Adrenal gland (tissue), 12 donors: ENCODE results near the gene SEPTIN12. TPM values are rescaled to one million over a fixed set of nuclear protein-coding genes. Genes with fewer than 3 reads are reported as not detected.

Source experiments
- DNase-seq, 7 donors: peaks; one replicate each; pipeline ENCODE4 v3.0.0-alpha.2; 2019 to 2020
- H3K27ac ChIP-seq, 5 donors: fragments of 200-600 bp; sonication (generic) in 4 of 5; 1 replicate in 3 of 5; 2 replicates in 2 of 5; pipeline versions ENCODE4 v1.5.1 to v1.8.0; 2016 to 2020; ENCODE audit warnings: mild to moderate bottlenecking in 1 of 5
- H3K27me3 ChIP-seq: fragments of 200-600 bp; 2 replicates; pipeline ENCODE4 v1.8.0; 2021
- H3K36me3 ChIP-seq, 2 donors: fragments of 200-600 bp; replicated peaks in 1 of 2; 1 replicate in 1 of 2; 2 replicates in 1 of 2; pipeline versions ENCODE4 v1.5.1 to v1.8.0; 2018 to 2022
- H3K4me1 ChIP-seq, 2 donors: fragments of 200-600 bp; replicated peaks in 1 of 2; 1 replicate in 1 of 2; 2 replicates in 1 of 2; pipeline versions ENCODE4 v1.5.1 to v1.8.0; 2018 to 2021
- H3K4me3 ChIP-seq, 4 donors: fragments of 200-600 bp; sonication (generic) in 3 of 4; one replicate each; pipeline ENCODE4 v1.5.1; 2016 to 2018
- H3K9me3 ChIP-seq, 3 donors: fragments of 200-600 bp; sonication (generic) in 1 of 3; replicated peaks in 1 of 3; 1 replicate in 2 of 3; 2 replicates in 1 of 3; pipeline versions ENCODE4 v1.5.1 to v1.8.0; 2016 to 2021
- CTCF ChIP-seq, 6 experiments: fragments of 450-650 bp in 4 of 6; fragments of 200-600 bp in 2 of 6; sonication (generic) in 1 of 6; IDR thresholded peaks; 1 replicate in 5 of 6; 2 replicates in 1 of 6; pipeline versions ENCODE4 v1.5.1 to v1.8.0; 2016 to 2021; ENCODE audit warnings: antibody characterized with exemption in 6 of 6, mild to moderate bottlenecking in 2 of 6, moderate library complexity in 1 of 6
- POLR2A ChIP-seq, 2 donors: fragments of 450-650 bp; IDR thresholded peaks; one replicate each; pipeline ENCODE4 v1.6.1; 2017; ENCODE audit warnings: antibody characterized with exemption in 2 of 2, mild to moderate bottlenecking in 2 of 2, moderate library complexity in 1 of 2
- WGBS, 4 donors: extraction: QIAGEN DNeasy Blood & Tissue Kit in 2 of 4; methylation state at CpG; one replicate each; pipeline versions ENCODE4 v1.1.5 to v1.1.7; 2013 to 2017; 5-methylcytosine and 5-hydroxymethylcytosine counted together
- intact Hi-C, 2 donors: fragments of 100-400 bp; cut with DNase I; formaldehyde crosslinking; loops; one replicate each; pipeline versions ENCODE4 v1.14.1 to v1.15.0; 2022 to 2023
- polyA plus RNA-seq, 3 donors: library from polyadenylated mRNA; stranded (reverse); fragments of 200-250 nt in 2 of 3; fragments of 350-450 nt in 1 of 3; fragmentation: Illumina TruSeq in 1 of 3; extraction: RNeasy Lipid Tissue Mini Kit (QIAGEN cat#74804) in 1 of 3; gene quantifications; one replicate each; pipeline ENCODE4 v1.2.3, GENCODE V29; 2013 to 2014
- total RNA-seq, 9 donors: library from RNA; depleted of rRNA in 4 of 9; stranded (reverse); fragments of >200 nt in 4 of 9; fragments of 120-200 nt in 1 of 9; fragmentation: NEBNext Ultra II Directional in 1 of 9; extraction: Animal tissue kit (Norgen Biotek cat#: 25700) in 1 of 9; gene quantifications; one replicate each; pipeline versions ENCODE4 v1.1.0 to v1.2.4, GENCODE V29; 2013 to 2023
- donor health status: healthy with polysubstance abuse.
- donor health status: Bipolar disorder and iron deficiency.
- donor health status: DM: yes; HTN: yes; CAD: no.
- donor health status: DM: no; HTN: no; CAD: no.
- donor health status: DM: no; HTN: no; CAD: no.
- donor health status: DM: yes; HTN: yes; CAD: no.

The SEPTIN12 gene
- total and polyA plus RNA-seq, 12 donors, result 1.1 TPM; not detected in 11

GRCh38 chr16:4737545-4737944 is 50.6 kb downstream of the SEPTIN12 start:
- Histone ChIP-seq H3K9me3 (no peaks in the 10 kb centered on the region), H3K27ac (no peak overlapping the region), H3K4me3 (no peak overlapping the region), H3K36me3 (no peaks in the 10 kb centered on the region), H3K4me1 (peaks cover 4 to 10% of the 10 kb centered on the region in 2 donors), H3K27me3 (no peaks in the 10 kb centered on the region)
- WGBS, 4 donors, result 78 to 83% (median 80%) methylated on average over 9 to 15 of the region's 15 CpGs
- TF ChIP-seq POLR2A (IDR thresholded peaks at IDR 0.05), result no peak
- TF ChIP-seq CTCF (IDR thresholded peaks at IDR 0.05), result no peak
- intact Hi-C loops, result loop anchor here in 1 of 2 donors (10.0 kb wide), 1 partner anchor 217 kb away; the partner anchor contains the start of gene SEC14L5
- no peak for DNase-seq

- WGBS, 4 donors, result 68 to 85% (median 81%) methylated on average over 3 to 4 of the region's 4 CpGs
- no peaks in the 10 kb centered on the region for H3K36me3 ChIP-seq
- no peaks in the 10 kb centered on the region for H3K9me3 ChIP-seq
- TF ChIP-seq POLR2A (IDR thresholded peaks at IDR 0.05) (no peak), CTCF (IDR thresholded peaks at IDR 0.05) (no peak)
- DNase-seq, result no peak
- H3K4me3 ChIP-seq, result no peak overlapping the region
- H3K27me3 ChIP-seq, result no peaks in the 10 kb centered on the region
- H3K4me1 ChIP-seq, result peaks cover 4 to 10% of the 10 kb centered on the region in 2 donors
- intact Hi-C loops, result loop anchor here in 1 of 2 donors (10.0 kb wide), 1 partner anchor 218 kb away; the partner anchor contains the start of gene SEC14L5
- no peak overlapping the region for H3K27ac ChIP-seq
These were observed 51.6 kb downstream of the SEPTIN12 start for GRCh38 chr16:4736546-4736945.

- peaks cover 4 to 10% of the 10 kb centered on the region in 2 donors for H3K4me1 ChIP-seq
- no peaks in the 10 kb centered on the region for H3K27me3 ChIP-seq
- H3K36me3 ChIP-seq, result peaks cover 0 to 4% of the 10 kb centered on the region in 2 donors
- peak; percentile 88 to 95 (median 92) for DNase-seq
- H3K27ac ChIP-seq, result peak overlapping the region in 4 of 5 donors; percentile 42 to 87 (median 56)
- intact Hi-C loops, result loop anchor here in 1 of 2 donors (10.0 kb wide), 1 partner anchor 220 kb away; the partner anchor contains the start of gene SEC14L5
- 5 to 18% (median 8%) methylated on average over 15 to 38 of the region's 38 CpGs for WGBS, 4 donors
- no peaks in the 10 kb centered on the region for H3K9me3 ChIP-seq
- TF ChIP-seq CTCF (IDR thresholded peaks at IDR 0.05) (no peak), POLR2A (IDR thresholded peaks at IDR 0.05) (no peak)
- H3K4me3 ChIP-seq, result peak overlapping the region; percentile 41 to 100 (median 82)
These were observed 53.2 kb downstream of the SEPTIN12 start for GRCh38 chr16:4734730-4735535.

GRCh38 chr16:4734063-4734729 is 53.9 kb downstream of the SEPTIN12 start, which contains the start of the genes ANKS3 and DNAAF8:
ANKS3 (minus strand) TSS chr16:4734271; CDS start chr16:4730149, 4,122 bp downstream.
DNAAF8 (plus strand) TSS chr16:4734537; CDS start chr16:4736515, 1,978 bp downstream.
- 0 to 1% (median 0%) methylated on average over 15 to 70 of the region's 70 CpGs for WGBS, 4 donors
- intact Hi-C loops, result loop anchor here in 1 of 2 donors (10.0 kb wide), 1 partner anchor 221 kb away; the partner anchor contains the start of gene SEC14L5
- Histone ChIP-seq H3K27me3 (no peaks in the 10 kb centered on the region), H3K9me3 (no peaks in the 10 kb centered on the region), H3K4me3 (peak within 1 kb of the TSS; percentile 41 to 100 (median 82)), H3K36me3 (peaks cover 0 to 11% of the 10 kb centered on the region in 2 donors), H3K4me1 (peaks cover 4 to 10% of the 10 kb centered on the region in 2 donors), H3K27ac (peak within 1 kb of the TSS in 4 of 5 donors; percentile 42 to 87 (median 56))
- TF ChIP-seq POLR2A (IDR thresholded peaks at IDR 0.05) (peak in 1 of 2 donors; percentile 19), CTCF (IDR thresholded peaks at IDR 0.05) (no peak)
- peak; percentile 95 to 99 (median 98) for DNase-seq
